DMS53 (cell line): ENCODE data around the gene WDFY1.

Experiments used
- DNase-seq: peaks from one replicate; lab custom pipeline; 2025; lab: John Stamatoyannopoulos, UW

Gene WDFY1

DNA sequence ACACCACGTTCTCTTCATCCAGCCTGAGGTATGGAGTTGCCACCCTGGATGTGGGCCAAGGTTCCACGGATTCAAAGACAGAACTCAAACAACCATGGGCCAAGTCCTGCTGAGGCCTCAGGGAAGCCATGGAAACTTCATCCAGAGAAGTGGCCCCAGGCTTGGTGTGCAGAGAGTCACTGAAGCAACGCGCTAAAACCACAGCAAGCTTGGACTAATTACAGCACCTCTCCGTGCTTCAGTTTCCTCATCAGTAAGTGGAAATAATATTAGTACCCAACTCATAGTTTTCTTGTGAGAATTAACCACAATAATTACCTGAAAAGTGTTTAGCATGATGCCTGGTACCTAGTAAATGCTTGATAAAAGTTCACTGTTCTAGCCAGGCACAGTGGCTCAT, 88.6 kb downstream of the WDFY1 start:
- no peak for DNase-seq

DNA sequence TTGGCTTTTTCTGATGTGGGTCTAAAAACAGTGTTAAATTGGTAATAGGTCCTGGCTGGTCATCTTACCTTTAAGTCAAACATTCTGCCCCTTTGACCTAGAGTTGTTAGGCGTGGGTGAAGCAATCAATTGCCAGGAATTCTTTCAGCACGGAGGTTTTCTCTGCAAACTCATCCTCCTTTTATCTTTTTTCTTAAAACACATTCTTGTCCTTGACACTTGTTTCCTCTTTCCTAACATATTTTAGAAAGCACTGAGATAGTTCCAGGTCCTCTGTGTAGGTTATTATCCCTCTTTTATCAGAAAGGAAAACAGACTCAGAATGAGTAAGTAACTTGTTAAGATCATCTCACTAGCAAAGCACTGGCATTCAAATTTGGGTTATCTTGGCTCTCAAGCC, 89.1 kb downstream of the WDFY1 start:
- DNase-seq: no peak

DNA sequence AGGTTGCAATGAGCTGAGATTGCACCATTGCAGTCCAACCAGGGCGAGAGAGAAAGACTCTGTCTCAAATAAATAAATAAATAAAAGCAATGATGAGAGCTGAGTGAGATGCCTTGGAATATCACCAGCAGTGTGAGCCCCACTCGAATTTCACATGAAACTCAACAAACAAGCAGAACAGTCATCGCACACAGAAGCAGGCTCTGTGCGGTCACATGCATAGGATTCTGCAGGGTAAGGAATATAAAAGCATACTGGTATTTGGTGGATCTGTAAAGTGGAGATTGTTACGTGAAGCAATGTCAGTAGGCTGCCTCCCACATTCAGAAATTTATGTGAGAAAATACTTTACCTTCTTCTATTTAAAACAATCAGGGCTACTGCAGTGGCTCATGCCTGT, 89.7 kb downstream of the WDFY1 start:
- no peak for DNase-seq

- no peak for DNase-seq
Observed at GRCh38 chr2:223854741-223855140, 90.4 kb downstream of the WDFY1 start.

- DNase-seq: peak; percentile 3
Observed at GRCh38 chr2:223853425-223853837, 91.7 kb downstream of the WDFY1 start.

- no peak for DNase-seq
Observed at GRCh38 chr2:223852281-223852795, 92.8 kb downstream of the WDFY1 start.

DNA sequence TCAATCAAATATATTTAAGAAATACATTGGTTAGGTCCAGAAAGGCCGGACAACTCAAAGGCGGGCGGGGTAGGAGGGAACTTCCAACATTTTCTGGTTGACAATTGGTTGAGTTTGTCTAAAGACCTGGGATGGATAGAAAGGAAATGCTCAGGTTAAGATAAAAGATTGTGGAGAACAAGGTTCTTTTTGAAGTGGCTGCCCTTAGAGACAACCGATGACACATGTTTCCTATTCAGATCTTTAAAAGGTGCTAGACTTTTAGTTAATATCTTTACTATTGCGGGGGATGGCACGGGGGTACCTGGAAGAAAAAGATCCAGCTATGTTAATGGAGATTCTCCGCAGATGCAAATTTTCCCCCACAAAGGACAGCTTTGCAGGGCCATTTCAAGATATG, 97.7 kb downstream of the WDFY1 start:
- no peak for DNase-seq

DNA sequence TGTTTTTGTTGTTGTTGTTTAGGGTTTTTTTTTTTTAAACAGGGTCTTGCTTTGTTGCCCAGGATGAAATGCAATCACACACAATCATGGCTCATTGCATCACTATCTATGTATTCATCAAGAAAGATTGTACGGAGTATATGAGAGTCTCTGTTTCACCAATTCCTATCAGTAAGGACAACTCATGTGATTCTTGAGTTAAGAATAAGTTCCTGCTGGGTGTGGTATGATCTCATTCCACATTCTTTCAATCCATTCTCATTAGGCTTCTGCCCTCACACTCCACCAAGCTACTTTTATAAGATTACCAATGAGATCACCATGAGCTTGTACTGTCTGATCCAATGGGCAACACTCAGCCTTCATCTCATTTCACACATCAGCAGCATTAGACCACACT, 98.6 kb downstream of the WDFY1 start:
- DNase-seq: no peak

DNA sequence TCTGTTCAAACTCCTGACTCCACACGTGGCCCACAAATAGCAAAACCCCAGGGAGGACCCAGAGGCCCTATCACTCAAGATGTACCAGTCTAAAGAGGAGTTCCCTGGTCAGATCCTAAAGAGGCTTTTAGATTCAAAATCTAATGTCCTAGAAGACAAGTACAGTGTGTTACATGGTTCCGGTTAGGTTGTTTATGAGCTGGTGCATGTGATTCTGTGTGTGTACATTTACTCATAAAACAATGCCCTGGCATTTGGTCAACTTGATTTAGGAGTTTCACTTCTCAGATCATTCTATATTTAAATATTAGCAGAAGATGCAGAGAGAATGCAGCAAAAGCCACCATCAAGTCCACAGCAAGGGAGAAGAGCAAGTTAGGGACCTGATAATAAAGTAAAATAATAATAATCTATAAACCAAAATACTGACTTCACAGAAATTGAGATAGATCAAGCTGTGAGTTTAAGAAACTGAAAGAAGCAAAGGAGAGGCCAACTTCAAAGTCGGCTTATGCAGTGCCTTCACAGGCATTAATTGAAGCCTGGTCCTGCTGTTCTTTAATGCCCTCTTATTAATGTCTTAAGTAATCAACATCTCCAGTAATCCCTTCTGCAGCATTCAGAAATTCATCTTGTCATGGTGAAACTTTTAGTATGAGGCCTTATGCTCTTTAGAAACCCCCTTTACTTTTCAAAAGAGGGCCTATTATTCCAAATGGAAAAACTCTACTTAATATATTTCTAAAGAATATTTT, 103.5 kb downstream of the WDFY1 start:
- no peak for DNase-seq

DNA sequence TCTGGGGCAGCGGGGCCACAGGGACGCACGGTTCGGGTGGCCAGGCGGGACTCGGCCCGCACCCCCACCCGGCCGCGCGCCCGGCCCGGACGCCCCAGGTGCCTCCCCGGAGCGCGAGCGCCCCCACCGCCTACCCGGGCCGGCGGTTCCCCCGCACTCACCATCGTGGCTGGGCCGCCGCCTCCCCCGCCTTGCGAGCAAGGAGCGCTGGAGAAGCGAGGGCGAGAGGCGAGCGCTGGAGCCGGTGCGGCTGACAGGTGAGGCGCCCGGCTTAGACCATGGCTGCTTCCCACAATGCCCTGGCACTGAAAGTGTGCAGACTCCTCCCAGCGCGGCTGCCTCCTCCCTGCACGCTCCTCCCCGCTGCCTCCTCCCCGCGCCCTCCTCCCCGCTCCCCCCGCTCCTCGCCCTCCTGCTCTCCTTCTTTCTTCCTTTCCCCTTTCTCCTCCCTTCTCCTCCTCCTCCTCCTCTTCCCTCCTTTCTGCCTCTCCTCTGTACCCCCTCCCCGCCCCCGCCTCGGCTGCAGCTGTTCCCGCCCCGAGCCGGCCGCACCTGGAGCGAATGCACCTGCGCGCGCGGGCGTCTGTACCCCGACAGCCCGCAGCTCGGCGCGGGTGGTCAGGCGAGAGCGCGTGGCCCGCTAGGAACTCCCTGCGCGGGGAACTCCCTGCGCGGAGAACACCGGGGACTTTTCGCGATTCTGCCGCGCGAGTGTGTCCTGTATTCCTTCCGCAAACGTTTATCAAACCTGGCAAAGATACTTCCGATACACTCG, 107.7 kb downstream of the WDFY1 start, which contains the start of gene AP1S3:
TSS of gene AP1S3 (minus strand) at position 296 of the 775 bp plus-strand sequence. CDS start at position 164, 132 bp downstream.
- DNase-seq: peak; percentile 92

DNA sequence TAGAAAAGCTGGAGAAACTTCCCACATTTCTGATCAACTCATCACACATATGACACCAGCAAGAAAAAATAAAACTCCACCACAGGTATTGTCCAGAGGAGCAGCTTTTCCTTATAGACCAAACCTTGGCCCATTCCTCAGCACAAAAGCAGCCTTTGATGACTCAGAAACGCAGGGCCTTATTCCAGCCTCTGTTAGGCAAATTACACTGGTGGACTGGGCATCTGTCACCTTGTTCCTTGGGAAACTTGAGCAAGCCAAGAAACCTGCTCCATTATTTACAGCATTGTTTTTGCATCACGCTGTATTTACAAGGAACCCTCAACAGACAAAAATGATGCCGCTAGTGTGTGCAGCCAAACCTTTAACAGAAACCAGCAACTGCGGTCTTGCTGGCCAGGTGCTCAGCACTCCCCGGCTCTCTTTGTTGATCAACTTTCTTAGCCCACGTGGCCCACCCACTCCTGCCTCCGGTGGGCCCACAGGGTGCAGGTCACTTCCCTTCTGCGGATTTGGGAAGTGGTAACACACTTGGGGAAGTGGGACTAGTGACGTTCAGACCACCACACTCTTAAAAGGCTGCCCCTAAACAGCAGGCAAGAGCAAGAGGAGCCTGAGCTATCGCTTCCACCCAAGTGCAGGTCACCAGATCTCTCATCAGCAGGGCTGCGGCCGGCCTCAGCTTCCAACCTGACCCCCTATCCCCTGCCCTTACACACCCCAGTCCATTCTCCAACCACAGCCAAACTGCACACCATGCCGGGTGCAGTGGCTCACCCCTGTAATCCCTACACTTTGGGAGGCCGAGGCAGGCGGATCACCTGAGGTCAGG, 109.2 kb downstream of the WDFY1 start:
- peak; percentile 7 for DNase-seq

- no peak for DNase-seq
Observed at GRCh38 chr2:223834431-223834830, 110.7 kb downstream of the WDFY1 start.

DNA sequence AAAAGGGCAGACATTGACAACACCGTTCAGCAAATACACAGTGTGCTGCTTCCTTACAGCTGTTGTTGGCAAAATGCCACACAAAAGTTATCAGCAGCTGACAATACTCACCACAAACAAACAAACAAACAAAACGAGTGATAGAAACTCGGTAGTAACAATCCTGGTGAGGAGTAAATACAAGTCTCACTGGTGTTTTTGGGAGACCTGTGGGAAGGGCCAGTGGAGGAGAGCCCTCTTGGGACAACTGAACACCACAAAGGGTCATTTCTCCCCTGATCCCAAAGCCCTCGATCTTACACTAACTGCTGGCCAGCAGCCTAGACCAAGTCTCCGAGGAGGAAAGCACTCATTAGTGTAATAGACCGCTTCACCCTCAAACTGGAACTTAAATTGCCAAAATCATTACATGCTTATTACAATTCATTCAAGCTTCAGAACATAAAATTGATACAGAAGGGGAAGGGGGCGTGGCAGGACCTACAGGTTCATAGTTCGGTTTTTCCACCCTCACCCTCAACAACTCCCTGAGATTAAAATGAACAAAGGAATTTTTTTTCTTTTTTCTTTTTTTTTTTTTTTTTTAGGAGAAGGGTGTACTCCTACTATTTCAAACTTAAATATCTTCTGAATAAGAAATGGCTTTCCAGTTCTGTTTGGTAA, 112.8 kb downstream of the WDFY1 start:
- DNase-seq: no peak

- DNase-seq: no peak
Observed at GRCh38 chr2:223829128-223829527, 116.0 kb downstream of the WDFY1 start.

DNA sequence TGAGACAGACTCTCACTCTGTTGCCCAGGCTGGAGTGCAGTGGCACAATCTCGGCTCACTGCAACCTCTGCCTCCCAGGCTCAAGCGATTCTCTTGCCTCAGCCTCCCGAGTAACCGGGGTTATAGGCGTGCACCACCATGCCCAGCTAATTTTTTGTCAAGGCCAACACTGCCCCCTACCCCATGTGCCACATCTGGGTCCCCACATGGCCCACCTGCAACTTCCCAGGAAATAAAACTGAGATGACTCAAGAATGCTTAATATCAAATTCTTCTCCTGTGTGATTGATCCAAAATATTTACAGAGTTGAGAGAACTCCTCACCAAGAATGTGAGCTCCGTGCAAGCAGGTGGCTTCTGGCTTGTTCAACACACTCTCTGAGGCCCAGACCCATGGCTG, 116.8 kb downstream of the WDFY1 start:
- DNase-seq: no peak

GRCh38 chr2:223826995-223827394, 118.1 kb downstream of the WDFY1 start:
- DNase-seq: no peak
